AG08395 (cell line): ENCODE results near the gene OSM.
A peak's percentile ranks its signal among the peaks of the same experiment; 100 is the strongest.
"Not testable (repeated sequence)": the region's sequence is repeated elsewhere in the genome, so short reads cannot be mapped to it uniquely, and the experiment has no call there.

Experiments used
- DNase-seq: peaks from one replicate; pipeline ENCODE4 v3.0.0; 2012; ENCODE audit warnings: mixed read lengths, low spot score

The OSM gene

DNA sequence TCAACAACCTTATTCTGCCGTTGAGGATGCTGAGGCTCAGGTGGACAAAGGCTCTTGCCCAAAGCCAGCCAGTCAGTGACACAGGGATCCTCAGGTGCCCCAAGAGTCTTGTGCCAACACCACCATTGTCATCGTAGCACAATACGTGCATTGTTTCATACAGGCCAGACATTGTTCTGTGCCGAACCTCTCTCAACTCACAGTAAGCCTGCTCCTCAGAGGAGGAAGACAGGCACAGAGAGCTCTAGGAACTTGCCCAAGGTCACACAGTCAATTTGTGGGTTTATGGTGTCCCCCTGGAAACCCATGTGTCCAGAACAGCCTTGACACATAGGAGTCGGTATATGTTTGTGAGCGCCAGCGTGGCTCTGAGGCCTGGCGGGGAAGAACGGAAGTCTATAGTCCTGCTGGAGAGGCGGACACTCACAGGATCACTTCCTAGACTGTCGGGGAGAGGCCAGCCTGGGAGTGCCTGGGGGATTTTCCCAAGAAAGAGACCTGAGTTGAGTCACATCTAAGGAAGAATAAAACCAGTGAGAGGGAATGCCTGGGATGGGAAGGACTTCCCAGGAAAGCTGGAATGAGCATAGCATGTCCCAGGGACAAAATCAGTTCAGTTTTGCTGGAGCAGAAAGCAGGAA, 40.3 kb downstream of the OSM start:
- DNase-seq = no peak

DNA sequence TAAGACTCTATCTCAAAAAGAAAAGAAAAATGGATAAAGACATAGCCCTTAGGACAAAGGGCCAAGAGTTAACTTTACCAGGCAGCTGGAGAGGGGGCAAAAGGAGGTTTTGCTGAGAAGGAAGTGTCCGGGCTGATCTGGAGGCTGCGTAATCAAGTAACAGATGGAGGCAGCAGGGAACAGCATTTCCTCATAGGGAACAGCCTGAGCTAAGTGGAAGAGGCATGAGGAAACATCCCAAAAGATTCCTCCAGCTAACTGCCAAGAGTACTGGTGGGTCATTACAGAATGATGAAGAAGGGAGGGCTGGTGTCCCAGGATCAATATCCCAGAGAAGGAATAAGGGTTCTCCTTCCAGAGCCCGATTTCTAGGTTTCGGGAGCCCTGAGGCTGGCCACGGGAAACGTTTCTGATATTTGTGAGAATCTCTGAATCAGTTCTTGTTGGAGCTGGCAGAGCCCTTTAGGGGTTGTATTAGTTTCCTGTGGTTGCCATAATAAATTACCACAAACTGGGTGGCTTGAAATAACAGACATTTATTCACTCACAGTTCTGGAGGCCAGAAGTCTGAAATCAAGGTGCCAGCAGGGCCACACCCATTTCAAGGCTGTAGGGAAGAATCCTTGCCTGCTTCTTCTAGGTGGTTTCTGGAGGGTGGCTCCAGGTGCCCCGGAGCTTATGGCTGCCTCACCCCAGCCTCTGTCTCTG, 41.3 kb downstream of the OSM start:
- DNase-seq = no peak

DNA sequence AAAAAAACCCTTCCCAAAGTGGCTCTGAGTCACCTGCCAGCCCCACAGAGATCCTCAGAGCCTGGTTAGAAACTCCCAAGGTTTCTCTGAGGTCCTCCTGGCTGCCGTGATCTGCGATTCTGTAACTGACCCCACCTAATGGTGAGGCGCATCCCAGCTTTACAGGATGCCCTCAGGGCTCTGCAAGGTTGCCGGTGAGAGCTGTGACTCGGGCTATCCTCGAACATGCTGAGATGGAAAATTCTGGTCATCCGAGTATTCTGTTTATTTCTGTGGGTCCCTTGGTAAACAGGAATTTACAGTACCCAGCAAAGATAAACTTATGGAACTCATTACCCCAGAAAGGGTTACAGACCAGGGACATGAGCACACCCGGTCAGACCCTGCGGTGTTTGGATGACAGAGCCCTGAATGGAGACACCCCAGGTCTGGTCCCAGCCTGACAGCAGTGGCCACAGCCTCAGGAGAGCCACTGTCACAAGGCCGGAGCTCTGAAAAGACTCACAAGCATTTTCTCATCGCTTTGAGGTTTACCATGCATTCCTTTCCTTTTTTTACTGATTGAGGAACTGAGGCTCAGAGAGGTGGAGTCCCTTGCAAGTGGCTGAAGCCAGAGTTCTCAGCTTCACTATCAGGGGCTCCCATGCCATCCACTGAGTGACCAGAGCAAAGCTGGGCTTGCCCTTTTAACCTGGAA, 42.3 kb downstream of the OSM start:
- DNase-seq = peak; percentile 38

DNA sequence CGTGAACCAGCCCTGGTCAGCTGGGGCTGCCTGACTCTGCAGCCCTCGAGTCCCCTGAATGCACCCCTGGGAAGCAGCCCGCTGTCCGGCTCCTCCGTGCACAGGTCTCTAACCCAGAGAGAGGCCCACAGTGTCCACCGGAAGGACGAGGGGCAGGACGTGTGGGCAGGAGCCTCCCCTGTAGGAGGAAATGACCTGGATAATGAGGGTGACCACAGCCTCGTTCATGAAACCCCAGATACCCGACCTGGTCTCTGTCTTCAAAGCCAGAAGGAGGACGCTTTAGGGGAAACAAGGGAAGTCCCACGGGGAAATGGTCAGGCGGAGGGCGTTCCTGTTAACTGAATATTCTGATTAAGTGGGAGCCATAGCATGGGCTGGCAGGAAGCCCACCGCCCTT, 43.3 kb downstream of the OSM start:
- no peak for DNase-seq

DNA sequence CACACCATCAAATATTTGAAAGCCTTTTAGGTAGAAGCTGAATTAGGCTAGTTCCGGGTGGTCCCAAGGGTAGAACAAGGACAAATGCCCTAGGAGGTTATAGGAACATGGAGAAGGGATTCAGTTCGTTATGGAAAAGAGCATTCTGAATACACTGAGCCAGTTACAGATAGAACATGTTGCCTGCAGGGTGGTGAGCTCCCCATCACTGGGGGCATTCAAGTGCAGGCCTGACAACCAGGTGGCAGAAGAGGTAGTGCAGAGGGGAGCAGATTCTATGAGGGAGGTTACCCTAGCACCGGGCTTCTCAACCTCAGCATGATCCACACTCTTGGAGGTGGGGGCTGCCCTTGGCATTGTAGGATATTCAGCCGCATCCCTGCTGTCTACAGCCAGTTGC, 44.3 kb downstream of the OSM start:
- DNase-seq = no peak

DNA sequence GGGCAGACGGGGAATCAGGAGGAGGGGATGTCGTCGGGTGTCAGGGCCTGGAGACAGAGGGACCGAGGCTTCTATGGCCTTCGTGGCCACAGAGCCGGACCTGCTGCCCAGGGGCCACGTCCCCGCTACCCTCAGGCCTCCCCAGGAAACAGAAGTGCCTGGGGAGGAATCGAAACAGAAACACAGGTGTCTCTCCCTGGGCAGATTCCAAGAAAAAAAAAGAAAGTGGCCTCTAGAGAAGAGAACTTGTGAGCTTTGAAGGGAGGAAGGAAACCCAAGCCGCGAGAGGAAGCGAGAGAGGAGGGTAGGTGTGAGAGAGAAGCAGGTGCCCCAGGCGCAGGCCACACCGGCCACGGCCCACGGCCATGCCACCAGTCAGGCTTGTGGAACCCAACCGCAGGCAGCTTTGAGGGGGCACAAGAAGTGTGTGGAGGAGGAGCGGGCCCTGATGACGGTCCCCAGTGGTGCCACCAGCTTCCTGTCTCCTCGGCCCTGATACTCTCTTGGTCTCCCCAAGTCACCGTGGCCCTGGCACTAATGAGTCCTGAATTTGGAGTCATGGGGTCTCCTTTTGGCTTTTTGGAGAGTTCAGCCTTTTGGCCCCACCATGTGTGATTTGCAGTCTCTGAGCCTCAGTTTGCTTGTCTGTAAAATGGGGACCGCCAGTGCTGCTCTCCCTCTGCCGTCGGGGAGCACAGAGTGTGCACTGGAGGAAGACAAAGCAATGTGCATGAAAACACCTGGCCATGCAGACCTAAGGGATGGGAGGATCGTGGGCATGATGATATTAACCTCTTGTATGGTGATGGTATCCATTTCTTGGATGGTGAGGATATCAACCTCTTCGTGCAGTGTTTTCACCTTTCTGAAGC, 45.3 kb downstream of the OSM start:
- DNase-seq = no peak

DNA sequence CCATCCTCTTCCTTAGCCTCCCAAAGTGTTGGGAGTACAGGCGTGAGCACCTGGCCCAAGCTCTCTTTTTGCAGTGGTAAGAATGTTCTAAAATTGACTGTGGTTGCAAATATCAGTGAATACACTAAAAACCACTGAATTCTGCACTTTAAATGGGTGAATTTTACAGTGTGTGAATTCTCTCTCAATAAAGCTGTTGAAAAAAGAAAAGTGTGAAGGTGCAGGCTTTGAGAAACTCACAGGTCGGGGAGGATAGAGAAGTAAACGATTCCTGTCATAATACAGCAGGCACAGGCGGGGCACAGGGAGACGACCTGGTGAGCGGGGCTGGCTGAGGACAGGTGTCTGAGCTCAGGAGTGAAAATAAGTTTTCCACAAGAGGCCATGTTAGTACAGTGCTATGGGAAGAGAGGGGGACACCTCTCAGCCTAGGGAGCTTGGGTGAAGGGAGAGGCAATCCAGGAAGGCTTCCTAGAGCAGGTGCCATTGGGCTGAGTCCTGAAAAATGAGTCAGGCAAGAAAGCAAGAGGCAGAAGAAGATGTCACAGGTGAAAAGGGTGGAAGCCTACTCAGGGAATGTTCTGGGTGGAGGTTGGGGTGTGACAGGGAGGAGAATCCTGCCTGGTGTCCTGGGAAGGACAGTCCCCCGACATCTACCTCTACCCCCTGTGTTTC, 46.2 kb downstream of the OSM start:
- no peak for DNase-seq

DNA sequence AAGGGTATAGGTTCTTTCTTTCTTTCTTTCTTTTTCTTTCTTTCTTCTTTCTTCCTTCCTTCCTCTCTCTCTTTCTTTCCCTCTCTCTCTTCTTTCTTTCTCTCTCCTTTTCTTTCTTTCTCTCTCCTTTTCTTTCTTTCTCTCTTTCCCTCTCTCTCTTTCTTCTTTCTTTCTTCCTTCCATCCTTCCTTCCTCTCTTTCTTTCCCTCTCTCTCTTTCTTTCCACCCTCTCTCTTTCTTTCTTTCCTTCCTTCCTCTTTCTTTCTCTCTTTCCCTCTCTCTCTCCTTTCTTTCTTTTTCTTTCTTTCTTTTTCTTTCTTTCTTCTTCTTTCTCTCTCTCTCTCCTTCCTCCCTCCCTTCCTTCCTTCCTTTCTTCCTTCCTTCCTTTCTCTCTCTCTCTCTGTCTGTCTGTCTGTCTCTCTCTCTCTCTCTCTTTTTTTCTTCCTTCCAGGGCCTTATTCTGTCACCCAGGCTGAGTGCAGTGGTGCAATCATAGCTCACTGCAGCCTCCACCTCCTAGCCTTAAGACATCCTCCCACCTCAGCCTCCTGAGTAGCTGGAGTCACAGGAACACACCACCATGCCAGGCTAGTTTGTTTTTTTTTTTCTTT, 46.9 kb downstream of the OSM start:
- no peak for DNase-seq

DNA sequence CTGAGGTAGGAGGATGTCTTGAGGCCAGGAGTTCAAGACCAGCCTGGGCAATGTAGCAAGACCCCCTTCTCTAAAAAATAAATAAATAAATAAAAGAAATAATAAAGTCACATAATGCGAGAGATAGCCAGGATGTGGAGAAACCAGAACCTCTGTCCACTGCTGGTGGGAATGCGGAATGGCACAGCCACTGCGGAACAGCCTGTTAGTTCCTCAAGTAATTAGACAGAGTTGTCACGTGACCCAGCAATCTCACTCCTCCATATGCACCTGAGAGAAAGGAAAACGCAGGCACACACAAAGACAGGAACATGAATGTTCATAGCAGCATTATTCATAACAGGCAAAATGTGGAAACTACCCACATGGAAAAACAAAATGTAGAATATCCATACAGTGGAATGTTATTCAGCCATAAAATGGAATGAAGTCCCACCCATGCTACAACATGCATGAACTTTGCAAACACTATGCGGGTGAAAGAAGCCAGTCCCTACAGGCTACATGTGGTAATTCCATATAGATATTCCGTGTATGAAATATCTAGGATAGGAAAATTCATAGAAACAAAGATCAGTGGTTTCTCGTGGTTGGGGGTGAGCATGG, 47.5 kb downstream of the OSM start:
- no peak for DNase-seq

DNA sequence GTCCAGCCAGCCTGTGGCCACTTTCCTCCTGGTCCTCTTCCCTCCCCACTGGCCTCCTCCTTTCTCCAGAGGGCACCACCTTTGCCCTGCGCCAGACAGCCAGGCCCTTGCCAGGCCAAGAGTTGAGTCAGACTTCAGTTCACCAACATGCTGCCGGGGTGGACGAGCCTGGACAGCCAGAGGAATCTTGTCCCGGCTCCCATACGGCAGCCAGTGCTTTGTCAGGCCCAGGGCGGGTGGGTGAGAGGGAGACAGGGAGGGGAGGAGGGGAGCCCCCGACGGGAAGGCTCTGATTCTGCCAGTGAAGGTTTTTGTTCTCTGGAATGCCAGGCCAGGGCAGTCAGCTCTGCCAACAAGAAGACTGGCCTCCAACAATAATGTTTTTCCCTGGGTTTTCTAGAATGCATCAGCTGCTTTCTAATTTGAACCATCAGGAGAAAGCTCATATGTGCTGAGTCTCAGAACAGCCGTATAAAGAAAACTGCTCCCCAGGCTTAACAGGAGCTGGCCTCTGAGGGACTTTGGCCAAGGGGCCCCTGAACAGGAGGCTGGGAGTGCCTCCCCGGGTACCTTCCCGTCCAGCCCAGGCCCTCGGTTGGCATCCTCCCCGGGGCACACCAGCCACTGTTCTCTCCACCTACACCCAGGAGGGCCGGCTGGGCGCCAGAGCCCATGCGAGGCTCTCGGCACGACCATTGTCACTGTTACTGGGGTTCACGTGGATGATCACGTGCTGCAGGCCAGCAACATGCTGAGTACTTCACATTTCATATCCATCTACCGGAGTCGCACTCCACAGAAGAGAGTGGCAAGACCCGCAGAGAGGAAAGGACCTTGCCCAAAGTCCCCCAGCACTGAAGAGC, 48.7 kb downstream of the OSM start:
- peak; percentile 51 for DNase-seq

DNA sequence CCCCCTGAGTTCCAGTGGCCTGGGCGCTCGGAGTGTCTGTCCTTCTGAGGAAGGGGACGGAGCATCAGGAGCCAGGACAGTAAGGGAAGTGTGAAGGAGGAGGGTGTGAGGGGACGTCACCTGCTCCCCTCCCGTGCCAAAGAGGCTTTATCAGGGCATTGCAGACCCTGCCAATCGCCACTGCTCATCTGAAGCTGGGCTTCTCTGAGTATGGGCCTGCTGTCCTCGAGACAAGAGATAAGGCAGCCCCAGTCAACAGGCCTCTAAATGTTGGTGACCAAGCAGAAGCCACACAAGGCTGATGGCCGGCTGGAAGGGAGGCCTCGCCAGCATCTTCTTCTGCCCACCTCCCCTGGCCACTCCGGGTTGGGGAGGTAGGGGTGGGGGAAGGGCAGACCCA, 49.9 kb downstream of the OSM start:
- DNase-seq = no peak

DNA sequence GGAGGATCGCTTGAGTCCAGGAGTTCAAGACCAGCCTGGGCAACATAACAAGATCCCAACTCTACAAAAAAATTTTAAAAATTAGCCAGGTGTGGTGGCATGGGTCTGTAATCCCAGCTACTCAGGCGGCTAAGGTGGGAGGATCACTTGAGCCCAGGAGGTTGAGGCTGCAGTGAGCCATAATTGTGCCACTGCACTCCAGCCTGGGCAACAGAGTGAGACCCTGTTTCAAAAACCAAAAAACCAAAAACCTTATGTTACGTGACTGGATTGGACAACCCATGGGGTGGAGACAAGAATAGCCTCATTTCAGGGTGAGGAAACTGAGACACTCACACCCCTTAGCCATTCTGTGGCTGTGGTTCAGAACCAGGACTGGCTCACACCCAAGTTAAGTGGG, 50.4 kb downstream of the OSM start:
- DNase-seq = not testable (repeated sequence)

DNA sequence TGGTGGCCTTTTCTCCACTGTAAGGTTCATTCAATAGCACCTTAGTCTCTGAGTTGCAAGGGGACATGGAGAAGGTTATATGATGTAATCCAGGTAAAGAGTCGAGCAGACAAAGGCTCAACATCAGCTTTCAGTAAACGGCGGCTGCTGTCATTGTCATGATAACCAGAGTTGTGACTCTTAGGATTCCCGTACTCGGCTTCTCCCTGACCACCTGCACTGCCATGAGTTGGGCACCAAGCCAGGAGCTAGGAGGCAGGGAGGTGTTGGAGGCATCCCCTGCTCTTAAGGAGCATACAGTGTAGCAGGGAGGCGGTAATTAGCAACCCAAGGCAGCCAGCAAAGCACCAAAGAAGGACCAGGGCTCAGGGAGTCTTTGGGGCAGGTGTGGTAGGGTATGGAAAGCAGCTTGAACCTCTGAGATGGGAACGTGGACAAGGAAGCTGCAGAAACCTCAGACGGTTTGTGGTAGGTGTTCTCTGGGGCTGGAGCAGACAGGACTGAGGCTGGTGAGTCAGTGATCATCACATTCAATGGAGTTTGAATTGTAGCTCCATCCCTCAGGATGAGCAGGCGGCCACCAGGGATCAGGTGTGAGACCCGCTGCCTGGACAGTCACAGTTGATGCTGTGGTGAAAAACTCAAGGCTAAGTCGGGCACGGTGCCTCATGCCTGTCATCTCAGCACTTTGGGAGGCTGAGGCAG, 51.8 kb downstream of the OSM start:
- no peak for DNase-seq

DNA sequence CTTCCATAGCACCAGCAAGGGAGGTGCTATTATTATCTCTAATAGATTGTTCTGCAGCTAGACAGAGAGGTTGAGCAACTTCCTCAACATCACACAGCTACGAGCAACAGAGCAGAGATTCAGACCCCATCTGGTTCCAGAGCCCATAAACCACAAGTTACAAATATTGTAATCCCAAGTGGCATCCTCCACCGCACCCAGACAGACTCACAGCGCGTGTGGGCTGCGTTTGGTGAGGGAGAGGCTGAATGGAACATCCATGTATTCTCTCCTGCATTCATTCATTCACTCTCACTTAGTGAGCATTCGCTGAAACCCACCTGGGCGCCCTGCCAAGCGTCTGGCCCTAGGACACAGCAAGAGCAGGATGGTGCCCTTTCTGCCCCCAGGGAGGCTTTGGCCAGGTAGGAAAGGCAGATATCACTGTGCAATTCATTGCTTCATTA, 53.6 kb downstream of the OSM start:
- peak; percentile 67 for DNase-seq
